Right kidney (tissue), 1 donor: ENCODE measurements around the gene EGFR.
"Not testable (repeated sequence)": the region's sequence is repeated elsewhere in the genome, so short reads cannot be mapped to it uniquely, and the experiment has no call there.

ENCODE experiments used
- DNase-seq: peaks from one replicate; pipeline ENCODE4 v3.0.0-alpha.2; 2016

The EGFR gene

DNA sequence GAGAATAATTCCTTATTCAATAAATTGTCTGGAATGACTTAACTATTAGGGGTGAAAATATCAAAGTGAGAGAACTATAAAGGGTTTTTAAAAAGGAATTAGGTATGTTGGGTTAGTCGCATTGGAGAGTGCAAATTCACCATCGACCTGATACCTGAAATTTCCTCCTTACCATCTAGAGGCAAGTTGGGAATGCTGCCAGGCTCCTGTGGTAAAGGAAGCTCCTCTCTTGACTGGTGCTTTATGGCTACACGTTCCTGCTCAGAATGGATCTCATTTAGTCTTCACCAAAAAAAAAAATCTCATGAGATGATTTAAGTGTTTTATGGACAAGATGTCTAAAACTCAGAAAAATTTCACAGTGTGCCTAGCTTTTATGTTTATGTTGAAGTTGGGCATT is 129.8 kb downstream of the EGFR start:
- DNase-seq: no peak

DNA sequence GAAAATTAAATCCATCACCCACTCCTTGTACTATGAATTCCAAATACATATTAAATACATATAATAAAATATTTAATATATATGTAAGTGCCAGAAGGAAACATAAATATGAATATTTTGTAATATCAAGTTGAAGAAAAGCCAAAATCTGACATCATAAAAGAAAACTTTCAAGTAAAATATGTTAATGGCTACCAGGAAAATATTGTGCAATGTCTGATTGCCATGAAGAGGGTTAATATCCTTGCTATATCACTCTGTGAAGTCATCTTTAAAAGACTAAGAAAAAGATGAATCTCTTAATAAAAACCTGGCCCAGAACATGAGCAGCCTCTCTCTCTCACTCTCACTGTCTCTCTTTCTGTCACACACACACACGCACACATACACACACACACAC is 130.2 kb downstream of the EGFR start:
- DNase-seq: no peak

DNA sequence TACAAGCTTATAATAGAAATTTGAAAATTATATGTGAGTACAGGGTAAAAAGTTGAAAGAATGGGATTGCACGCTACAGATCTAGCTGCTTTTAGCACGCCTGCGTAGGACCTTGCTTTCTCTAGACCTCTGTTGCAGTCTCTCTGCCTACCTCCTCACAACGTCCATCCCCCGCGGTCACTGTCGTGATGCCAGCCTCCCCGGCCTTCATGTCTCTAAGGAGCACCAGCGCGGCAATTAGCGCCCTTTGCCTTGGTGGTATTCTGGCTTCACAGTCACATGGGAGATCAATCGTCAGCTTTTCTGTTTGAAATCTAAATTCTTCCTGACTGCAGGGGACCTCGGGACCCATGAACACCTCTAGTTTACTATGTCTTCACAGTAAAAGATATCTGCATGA is 131.3 kb downstream of the EGFR start:
- no peak for DNase-seq

DNA sequence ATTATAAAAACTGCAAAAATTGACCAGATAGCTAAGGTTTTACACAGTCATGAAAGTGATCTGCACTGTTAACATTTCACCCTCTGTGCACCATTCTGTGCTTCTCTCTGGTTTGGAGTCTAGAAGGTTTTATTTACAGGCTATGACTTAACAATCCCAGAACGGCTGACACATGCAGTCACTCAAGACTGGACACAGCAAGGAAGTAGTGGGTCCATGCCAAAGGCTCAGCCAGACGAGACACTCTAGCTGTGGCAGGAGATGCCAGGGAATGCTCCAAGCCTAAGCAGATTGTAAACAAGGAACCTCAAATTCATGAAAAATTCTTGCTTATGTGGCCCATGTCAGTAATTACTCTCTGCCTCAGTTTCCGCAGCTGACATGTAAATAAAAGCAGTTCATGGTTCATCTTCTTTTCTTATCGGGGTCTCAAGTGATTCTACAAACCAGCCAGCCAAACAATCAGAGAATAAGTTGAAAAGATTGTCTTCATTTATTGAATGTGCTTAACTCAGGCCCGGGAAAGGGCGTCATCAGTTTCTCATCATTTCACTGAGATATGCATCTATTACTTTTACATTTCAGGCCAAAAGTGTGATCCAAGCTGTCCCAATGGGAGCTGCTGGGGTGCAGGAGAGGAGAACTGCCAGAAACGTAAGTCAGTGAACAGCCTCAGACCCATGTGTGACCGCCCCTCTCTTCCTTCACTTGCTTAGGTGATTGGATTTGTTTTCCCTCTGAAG is 132.1 kb downstream of the EGFR start:
- DNase-seq: no peak

DNA sequence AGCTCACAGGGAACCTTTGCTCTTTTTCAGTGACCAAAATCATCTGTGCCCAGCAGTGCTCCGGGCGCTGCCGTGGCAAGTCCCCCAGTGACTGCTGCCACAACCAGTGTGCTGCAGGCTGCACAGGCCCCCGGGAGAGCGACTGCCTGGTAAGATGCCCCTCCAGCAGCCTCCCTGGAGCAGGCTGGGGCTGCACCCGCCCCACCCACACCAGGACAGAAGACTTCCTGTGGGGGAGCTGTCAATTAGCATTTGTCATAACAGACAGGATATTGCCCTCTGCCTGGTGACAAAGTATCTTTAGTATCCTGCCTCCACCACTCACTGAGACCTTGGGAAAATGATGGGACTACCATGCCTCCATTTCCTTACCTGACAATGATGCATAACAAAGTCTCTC is 133.7 kb downstream of the EGFR start:
- no peak for DNase-seq

DNA sequence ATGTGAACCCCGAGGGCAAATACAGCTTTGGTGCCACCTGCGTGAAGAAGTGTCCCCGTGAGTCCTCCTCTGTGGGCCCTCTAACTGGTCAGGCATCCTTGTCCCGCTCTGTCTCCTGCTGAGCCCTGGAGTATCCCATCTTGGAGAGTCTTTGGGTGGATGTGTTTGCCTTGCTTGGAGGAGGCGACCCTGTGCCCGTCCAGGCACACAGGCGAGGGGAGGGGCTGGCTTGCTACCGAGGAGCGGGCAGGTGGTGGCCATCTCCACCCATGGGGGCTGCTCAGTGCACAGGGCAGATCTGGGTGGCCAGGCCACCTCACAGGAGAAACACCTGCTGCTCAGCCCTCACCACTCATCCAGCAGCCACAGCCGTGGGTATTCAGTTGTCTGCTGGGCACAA is 135.3 kb downstream of the EGFR start:
- no peak for DNase-seq

DNA sequence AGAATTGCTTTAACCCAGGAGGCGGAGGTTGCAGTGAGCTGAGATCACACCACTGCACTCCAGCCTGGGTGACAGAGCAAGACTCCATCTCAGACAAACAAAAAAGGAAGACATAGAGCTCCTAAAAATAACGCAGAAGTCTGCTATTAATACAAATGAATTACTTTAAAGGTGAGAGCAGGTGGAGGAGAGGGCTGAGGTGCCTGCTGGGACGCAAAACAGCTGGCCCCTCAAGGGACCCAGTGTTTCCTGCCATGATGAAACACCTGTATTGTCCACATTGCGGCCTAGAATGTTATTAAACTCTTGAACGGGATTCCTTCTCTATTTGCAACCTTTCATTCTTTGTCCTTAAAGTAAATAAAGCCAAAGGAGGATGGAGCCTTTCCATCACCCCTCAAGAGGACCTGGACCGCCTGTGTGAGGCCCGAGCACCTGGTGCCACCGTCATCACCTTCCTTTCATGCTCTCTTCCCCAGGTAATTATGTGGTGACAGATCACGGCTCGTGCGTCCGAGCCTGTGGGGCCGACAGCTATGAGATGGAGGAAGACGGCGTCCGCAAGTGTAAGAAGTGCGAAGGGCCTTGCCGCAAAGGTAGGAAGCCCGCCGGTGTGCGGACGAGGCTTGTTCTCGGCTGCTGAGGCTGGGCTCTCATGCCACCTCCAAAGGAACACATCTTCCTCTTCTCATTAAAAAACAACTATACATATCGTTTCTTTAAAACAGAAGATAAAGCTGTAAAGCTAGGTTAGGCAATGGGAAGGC is 136.7 kb downstream of the EGFR start:
- DNase-seq: no peak

DNA sequence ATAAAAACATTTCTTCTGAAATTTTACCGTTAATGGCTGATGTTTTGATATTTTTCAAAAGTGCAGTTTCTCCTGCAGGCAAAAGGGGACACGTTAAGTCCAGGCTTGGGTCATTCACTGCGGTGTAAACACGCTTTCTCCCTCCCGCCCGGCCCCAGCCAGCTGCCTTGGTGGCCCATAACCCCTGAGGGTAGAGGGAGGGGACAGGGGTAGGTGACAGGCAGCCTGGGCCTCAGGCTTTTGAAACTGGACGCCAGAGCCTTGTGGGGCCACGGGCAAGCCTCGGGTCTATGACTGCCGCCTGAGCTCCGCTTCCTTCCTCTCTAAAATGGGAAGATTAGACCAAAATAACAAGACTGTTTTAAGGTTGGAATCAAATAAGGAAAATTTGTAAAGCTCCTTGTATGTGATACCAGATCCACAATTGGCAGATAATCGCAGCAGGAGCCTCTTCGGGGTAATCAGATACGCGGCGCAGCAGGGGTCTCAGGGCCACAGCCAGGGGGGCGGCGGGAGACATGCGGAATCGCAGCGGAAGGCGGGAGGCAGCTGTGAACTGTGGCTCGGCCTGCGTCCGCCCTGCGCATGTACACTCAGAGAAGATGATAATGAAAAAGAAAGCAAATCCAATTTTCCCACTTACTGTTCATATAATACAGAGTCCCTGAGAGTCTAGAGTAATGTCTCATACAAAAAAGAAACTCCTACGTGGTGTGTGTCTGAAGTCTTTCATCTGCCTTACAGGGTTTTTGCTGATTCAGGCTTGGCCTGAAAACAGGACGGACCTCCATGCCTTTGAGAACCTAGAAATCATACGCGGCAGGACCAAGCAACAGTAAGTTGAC is 138.3 kb downstream of the EGFR start:
- no peak for DNase-seq

DNA sequence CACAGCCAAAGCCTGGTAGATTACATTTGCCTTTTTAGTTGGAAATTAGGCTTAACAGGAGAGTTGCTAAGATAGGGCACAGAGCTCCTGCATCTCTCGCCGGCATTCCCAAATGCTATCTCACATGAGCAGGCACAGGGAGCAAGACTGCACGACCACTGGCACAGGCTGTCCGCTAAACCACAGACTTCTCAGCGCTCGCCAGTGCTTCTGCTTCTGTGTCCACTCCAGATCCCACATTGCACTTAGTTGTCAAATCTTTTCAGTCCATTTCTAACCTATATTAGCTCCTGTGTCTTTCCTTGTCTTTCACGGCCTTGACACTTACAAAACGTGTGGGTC is 138.9 kb downstream of the EGFR start:
- no peak for DNase-seq

DNA sequence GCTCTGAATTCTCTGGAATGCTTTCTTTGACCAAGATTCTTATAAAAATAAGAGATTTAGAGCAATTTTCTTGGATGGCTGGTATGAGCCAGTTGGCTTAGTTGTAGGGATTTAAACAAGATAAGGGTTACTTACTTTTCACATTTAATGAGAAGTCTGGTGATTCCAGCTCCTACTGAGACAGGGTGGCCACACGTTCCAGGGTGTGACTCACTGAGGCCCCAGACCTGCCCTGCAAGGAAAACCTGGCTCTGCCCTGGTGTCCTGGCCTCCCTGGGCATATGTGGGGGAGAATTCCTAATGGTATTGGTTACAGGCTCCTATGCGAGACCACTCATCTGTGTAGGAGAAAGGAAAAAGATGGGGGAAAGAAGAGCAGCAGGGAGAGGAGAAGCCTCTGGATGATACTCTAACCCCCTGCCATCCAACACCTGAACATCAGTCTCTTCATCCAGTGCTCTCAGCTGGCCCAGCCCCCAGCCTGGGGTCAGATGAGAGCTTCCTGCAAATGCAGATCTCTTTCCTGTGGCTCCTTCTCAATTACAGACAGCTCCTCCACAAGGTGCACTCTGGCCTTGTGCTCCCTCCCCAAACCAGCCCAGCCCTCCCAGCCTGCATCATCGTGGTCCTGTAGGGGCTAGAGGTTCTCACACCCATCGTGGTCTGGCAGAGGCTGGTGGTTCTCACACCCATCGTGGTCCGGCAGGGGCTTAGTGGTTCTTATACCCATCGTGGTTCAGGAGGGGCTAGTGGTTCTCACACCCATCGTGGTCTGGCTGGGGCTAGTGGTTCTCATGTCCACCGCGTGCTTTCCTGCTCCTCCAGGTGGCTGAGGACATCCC is 139.9 kb downstream of the EGFR start:
- no peak for DNase-seq

DNA sequence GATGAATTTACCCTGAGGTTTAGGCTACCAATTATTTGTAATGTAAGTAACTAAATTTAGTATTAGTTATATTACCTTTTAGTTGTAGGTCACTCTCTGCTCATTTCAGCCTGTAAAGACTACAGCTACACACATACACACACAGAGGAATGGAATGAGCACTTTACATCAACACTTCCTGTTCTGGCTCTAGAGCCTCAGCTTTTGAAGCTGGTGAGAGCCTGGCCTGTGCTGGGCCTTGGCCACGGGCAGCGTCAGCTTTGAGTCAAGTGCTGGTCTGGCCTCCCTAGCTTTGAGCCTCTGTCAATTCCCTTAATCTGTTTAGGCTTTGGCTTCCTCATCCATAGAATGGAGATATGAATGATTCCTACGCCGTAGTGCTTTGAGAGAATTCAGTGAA is 141.7 kb downstream of the EGFR start:
- DNase-seq: no peak

DNA sequence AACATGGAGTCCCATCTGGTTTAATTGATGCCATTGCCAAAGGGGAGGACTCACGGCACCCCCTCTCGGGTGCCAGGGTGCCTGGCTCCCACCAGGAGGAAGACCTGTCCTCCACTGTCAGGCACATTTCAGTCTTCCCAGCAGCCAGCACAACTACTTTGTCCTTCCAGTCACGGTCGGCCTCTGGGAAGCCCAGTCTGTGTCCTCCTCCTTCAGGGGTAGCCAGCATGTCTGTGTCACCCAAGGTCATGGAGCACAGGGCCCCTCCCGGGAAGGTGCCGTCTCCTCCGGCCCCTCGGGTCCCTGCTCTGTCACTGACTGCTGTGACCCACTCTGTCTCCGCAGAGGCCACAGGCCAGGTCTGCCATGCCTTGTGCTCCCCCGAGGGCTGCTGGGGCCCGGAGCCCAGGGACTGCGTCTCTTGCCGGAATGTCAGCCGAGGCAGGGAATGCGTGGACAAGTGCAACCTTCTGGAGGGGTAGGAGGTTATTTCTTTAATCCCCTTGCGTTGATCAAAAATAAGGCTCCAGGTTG is 142.4 kb downstream of the EGFR start:
- DNase-seq: no peak

DNA sequence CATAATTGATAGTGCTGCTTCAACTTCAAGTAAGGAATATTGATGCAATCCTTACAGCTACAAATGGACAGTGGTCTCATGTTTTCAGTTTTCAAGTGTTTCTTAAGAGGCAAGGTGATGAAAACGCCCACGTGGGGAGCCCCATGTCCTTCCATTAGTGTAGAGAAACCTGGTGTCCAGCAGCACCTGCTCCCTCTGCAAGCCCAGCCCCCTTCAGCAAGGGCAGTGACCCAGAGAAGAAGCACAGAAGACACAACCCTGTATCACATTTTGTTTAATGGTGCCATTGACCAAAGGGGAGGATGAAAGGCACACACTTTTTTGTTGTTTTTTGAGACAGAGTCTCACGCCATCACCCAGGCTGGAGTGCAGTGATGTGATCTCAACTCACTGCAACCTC is 143.7 kb downstream of the EGFR start:
- no peak for DNase-seq

DNA sequence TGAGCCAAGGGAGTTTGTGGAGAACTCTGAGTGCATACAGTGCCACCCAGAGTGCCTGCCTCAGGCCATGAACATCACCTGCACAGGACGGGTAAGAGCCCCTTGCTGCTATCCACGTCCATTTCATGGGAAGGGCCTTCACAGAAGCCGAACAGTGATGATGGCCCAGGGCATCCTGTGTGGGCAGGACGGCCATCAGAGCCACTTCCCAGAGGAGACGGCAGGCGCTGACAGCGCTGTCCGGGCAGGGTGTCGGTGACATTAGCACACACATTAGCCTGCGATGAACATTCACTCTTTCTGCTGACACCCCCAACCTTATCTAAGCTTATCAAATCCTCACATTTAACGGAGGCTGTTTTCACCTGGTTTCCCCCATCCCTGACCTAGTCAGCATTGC is 144.9 kb downstream of the EGFR start:
- no peak for DNase-seq

DNA sequence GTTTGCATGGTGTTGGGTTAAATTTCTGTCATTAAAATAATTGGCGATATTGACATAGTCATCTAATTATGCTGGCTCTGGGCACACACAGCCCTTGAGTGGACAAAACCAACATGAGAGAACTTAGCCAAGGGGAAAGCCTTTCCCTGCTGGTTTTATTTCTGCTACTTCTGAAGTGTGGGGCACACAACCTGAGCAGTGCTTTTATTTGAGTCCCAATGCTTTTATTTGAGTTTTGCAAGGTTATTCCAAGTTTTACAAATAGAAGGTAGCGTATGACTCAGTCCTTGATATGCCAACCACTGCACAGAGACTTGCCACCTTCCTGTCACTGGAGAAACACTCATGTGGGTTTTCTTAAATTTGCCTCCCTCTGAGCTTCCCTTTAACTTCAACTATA is 145.7 kb downstream of the EGFR start:
- DNase-seq: no peak

DNA sequence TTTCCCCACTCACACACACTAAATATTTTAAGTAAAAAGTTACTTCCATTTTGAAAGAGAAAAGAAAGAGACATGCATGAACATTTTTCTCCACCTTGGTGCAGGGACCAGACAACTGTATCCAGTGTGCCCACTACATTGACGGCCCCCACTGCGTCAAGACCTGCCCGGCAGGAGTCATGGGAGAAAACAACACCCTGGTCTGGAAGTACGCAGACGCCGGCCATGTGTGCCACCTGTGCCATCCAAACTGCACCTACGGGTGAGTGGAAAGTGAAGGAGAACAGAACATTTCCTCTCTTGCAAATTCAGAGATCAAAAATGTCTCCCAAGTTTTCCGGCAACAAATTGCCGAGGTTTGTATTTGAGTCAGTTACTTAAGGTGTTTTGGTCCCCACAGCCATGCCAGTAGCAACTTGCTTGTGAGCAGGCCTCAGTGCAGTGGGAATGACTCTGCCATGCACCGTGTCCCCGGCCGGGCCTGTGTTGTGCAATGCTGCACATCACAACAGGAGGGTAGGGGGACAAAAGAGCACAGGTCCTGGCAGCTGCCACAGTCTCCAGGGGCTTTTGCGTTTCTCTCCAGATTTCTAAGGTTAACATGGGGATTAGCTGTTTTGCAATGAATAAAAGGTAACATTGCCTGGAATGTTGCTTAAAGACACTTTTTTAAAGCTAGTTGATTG is 146.5 kb downstream of the EGFR start:
- no peak for DNase-seq

DNA sequence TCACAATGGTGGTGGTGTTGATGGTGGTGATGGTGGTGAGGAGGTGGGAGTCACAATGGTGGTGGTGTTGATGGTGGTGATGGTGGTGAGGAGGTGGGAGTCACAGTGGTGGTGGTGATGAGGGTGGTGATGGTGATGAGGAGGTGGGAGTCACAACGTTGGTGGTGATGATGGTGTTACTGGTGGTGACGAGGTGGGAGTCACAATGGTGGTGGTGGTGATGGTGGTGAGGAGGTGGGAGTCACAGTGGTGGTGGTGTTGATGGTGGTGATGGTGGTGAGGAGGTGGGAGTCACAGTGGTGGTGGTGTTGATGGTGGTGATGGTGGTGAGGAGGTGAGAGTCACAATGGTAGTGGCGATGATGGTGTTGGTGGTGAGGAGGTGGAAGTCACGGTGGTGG is 148.5 kb downstream of the EGFR start:
- not testable (repeated sequence) for DNase-seq

DNA sequence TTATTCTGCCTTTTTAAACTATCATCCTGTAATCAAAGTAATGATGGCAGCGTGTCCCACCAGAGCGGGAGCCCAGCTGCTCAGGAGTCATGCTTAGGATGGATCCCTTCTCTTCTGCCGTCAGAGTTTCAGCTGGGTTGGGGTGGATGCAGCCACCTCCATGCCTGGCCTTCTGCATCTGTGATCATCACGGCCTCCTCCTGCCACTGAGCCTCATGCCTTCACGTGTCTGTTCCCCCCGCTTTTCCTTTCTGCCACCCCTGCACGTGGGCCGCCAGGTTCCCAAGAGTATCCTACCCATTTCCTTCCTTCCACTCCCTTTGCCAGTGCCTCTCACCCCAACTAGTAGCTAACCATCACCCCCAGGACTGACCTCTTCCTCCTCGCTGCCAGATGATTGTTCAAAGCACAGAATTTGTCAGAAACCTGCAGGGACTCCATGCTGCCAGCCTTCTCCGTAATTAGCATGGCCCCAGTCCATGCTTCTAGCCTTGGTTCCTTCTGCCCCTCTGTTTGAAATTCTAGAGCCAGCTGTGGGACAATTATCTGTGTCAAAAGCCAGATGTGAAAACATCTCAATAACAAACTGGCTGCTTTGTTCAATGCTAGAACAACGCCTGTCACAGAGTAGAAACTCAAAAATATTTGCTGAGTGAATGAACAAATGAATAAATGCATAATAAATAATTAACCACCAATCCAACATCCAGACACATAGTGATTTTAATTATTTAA is 151.7 kb downstream of the EGFR start:
- DNase-seq: no peak

DNA sequence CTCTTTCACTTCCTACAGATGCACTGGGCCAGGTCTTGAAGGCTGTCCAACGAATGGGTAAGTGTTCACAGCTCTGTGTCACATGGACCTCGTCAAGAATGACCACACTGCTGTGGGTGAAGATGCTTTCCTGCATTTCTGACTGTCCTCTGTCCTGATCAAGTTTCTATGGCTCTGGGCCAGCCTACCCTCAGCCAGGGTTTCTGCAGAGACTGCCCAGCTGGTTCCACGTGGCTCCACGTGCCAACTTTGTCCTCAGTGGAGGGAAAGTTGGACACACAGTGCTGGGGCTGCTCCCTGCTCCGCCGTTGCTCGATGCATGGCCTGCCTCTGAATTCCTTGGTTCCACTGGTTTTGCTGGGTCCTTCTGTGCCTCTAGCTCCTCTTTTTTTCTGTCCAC is 152.3 kb downstream of the EGFR start:
- no peak for DNase-seq

DNA sequence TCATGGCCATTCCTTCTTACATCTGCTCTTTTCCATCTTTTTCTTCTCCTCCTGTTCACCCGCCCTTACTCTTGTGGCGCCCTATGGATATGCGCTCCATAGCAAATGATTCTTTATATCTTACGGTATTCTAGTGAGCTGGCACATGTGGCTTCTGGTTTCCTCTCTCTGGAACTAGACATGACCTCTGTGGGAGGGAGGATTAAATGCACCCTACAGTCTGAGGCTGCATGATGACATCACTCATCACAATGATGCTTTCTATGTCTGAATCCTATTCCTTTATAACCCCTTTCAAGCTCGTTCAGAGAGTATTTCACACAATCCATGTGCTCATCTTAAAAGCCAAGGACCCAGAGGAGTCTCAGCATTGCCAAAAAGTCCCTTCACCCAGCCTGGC is 153.3 kb downstream of the EGFR start:
- no peak for DNase-seq
